Endodermal cell (in vitro differentiated cells): ENCODE results near the gene ZNF587. TPM values are rescaled to one million over a fixed set of nuclear protein-coding genes. Genes with fewer than 3 reads are reported as not detected.
A peak's percentile ranks its signal among the peaks of the same experiment; 100 is the strongest.
"Not testable (repeated sequence)": the region's sequence is repeated elsewhere in the genome, so short reads cannot be mapped to it uniquely, and the experiment has no call there.

ENCODE experiments used
- DNase-seq: peaks from one replicate; pipeline ENCODE4 v3.0.0-alpha.2; 2017
- H3K27ac ChIP-seq: 2 replicates; pipeline ENCODE4 v1.5.1; 2013; ENCODE audit warnings: mild to moderate bottlenecking, low read depth, low read length, moderate library complexity
- H3K27me3 ChIP-seq: 2 replicates; pipeline ENCODE4 v1.6.1; 2013; ENCODE audit warnings: mild to moderate bottlenecking, low read length, moderate library complexity; ENCODE audit not compliant: insufficient read depth, control insufficient read depth, poor library complexity, severe bottlenecking
- H3K36me3 ChIP-seq: 2 replicates; pipeline ENCODE4 v1.7.0; 2013; ENCODE audit warnings: mild to moderate bottlenecking, low read length, moderate library complexity; ENCODE audit not compliant: control insufficient read depth, insufficient read depth
- H3K4me1 ChIP-seq: one replicate; pipeline ENCODE4 v1.7.0; 2013; ENCODE audit warnings: low read length; ENCODE audit not compliant: control insufficient read depth, insufficient read depth
- H3K4me3 ChIP-seq: 2 replicates; pipeline ENCODE4 v1.5.1; 2013; ENCODE audit warnings: mild to moderate bottlenecking, low read length, moderate library complexity
- H3K9ac ChIP-seq: 2 replicates; pipeline ENCODE4 v1.6.1; 2013; ENCODE audit warnings: mild to moderate bottlenecking, low read length, moderate library complexity; ENCODE audit not compliant: poor library complexity, severe bottlenecking; ENCODE audit errors: extremely low read depth
- H3K9me3 ChIP-seq: 2 replicates; pipeline ENCODE4 v1.6.1; 2013; ENCODE audit warnings: mild to moderate bottlenecking, low read length, moderate library complexity; ENCODE audit not compliant: control insufficient read depth
- H3K27ac Mint-ChIP-seq: 2 replicates; pipeline ENCODE4 v1.8.0; 2020; ENCODE audit warnings: mixed read lengths
- H3K27me3 Mint-ChIP-seq: 2 replicates; pipeline ENCODE4 v1.8.0; 2021; ENCODE audit warnings: mild to moderate bottlenecking, mixed read lengths; ENCODE audit not compliant: insufficient read depth
- H3K36me3 Mint-ChIP-seq: 2 replicates; pipeline ENCODE4 v1.8.0; 2020; ENCODE audit warnings: low read depth, mixed read lengths
- H3K4me1 Mint-ChIP-seq: 2 replicates; pipeline ENCODE4 v1.8.0; 2020; ENCODE audit warnings: mixed read lengths
- H3K4me3 Mint-ChIP-seq: 2 replicates; pipeline ENCODE4 v1.8.0; 2020; ENCODE audit warnings: mild to moderate bottlenecking, moderate library complexity, mixed read lengths
- H3K9me3 Mint-ChIP-seq: 2 replicates; pipeline ENCODE4 v1.8.0; 2020; ENCODE audit warnings: mild to moderate bottlenecking, mixed read lengths
- WGBS, 2 experiments: methylation state at CpG; one replicate each; pipeline versions ENCODE4 v1.1.5 to v1.1.7; 2013; ENCODE audit warnings: missing lambda C conversion rate in 2 of 2, mixed read lengths in 1 of 2; ENCODE audit not compliant: insufficient coverage in 1 of 2, insufficient read length in 1 of 2; 5-methylcytosine and 5-hydroxymethylcytosine counted together
- long read RNA-seq, 4 experiments: library from polyadenylated mRNA in 2 of 4; library from RNA in 1 of 4; library from capped mRNA in 1 of 4; stranded (forward) in 3 of 4; unstranded in 1 of 4; transcript quantifications; one replicate each; pipeline ENCODE4 v2.0.0, GENCODE V29; 2020 to 2021; ENCODE audit warnings: inconsistent platforms in 1 of 4
- polyA plus RNA-seq, 2 experiments: library from polyadenylated mRNA; stranded (reverse); fragments of 50-300 nt; gene quantifications; one replicate each; pipeline ENCODE4 v1.2.3, GENCODE V29; 2013
- total RNA-seq, 2 donors: library from RNA; stranded (reverse); fragmentation: NEBNext Ultra II Directional in 1 of 2; extraction: Animal tissue kit (Norgen Biotek cat#: 25700) in 1 of 2; gene quantifications; 2 replicates in 1 of 2; 3 replicates in 1 of 2; pipeline ENCODE4 v1.2.1, GENCODE V29; 2021
- TF ChIP-seq, protein P1 (sequence below): fragments of 200-600 bp; sonication (generic); conservative IDR thresholded peaks from 2 replicates; pipeline ENCODE4 v1.5.0; 2021; ENCODE audit warnings: antibody characterized with exemption, mild to moderate bottlenecking

Gene ZNF587
- total RNA-seq = 10 to 100 TPM; 64.1 to 98.1 TPM
- 24.8 TPM for polyA plus RNA-seq (2013, experiment 1 of 2)
- polyA plus RNA-seq (2013, experiment 2 of 2) = 24.7 TPM
- long read RNA-seq, experiment 1, full-length matches to known transcripts = 1 of 3 reads
- long read RNA-seq, experiment 1, partial matches to known transcripts = 0 of 3 reads
- long read RNA-seq, experiment 1, other reads (novel, unspliced or antisense) = 2 of 3 reads
- long read RNA-seq, experiment 2, full-length matches to known transcripts = 3 of 9 reads
- long read RNA-seq, experiment 2, partial matches to known transcripts = 0 of 9 reads
- long read RNA-seq, experiment 2, other reads (novel, unspliced or antisense) = 6 of 9 reads
- long read RNA-seq, experiment 3, full-length matches to known transcripts = 7 of 16 reads
- long read RNA-seq, experiment 3, partial matches to known transcripts = 0 of 16 reads
- long read RNA-seq, experiment 3, other reads (novel, unspliced or antisense) = 9 of 16 reads
- long read RNA-seq, experiment 4 = 0 reads

DNA sequence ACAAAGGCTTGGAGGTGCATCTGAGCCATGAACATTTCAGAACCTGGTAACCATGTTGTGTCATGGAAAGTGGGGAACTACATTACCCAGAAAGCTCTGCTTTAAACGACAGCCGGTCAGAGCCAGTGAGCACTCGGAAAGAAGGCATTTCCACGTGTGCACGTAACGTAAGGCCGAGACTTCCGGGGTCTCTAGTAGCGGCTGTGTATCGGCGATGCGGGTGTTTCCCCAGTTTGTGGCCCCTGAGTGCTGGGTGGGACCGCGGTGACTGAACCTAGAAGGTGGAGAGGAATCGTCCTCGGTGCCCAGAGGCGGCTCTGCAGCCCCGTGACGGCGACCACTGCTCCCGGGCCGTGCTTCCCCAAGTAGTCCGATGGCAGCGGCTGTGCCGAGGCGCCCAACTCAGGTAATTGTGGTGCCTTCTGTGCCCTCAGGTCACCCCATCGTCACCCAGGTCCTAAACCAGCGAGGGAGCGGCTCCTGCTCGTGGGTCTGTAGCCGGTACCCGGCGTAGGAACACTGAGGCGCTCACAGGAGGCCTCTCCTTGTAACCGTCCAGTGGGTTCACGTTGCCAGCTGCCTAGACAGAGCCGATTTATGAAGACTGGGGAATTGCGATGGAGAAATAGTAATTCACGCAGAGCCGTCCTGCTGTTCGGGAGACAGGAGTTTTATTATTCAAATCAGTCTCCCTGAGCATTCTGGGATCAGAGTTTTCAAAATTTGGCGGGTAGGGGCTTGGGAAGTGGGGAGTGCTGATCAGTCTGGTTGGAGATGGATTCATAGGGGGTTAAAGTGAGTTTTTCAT lies at the start of gene ZNF587:
ZNF587 (plus strand) TSS at position 194 of the 808 bp plus-strand sequence; CDS start at position 374, 180 bp downstream.
- Mint-ChIP-seq H3K27ac (peak within 1 kb of the TSS; percentile 93), H3K4me3 (peak within 1 kb of the TSS; percentile 77), H3K36me3 (peaks cover 47% of the 10 kb centered on the region), H3K4me1 (peaks cover 21% of the 10 kb centered on the region)
- H3K27me3 Mint-ChIP-seq, H3K9me3 ChIP-seq, H3K4me1 ChIP-seq, H3K9me3 Mint-ChIP-seq, H3K27me3 ChIP-seq: not testable (repeated sequence)
- Histone ChIP-seq H3K27ac (peak within 1 kb of the TSS; percentile 54), H3K9ac (peak within 1 kb of the TSS; percentile 94), H3K36me3 (peaks cover 45% of the 10 kb centered on the region), H3K4me3 (peak within 1 kb of the TSS; percentile 97)
- DNase-seq = peak; percentile 87
- 1 to 6% methylated on average over 12 to 41 of the region's 42 CpGs for WGBS, 2 experiments

DNA sequence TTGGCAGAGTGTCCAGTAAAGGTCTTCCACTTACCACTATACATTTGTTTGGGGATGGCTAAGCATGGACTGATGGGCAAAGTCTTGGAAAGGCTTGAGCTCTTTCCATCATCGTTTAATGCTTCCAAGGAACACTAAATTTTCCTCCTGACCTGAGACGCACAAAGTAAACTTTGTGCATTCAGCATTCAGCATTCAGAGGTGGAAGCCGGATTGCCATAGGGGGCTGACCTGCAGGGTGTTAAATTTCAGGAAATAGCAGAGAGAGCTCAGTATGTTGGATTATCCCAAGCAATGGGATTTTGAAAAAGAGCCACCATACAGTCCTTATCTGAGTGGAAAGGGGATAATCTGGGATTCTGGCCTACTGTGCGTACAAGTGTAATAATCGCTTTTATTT lies 49.0 kb upstream of the ZNF587 start:
- Mint-ChIP-seq H3K9me3 (no peaks in the 10 kb centered on the region), H3K36me3 (peaks cover 8% of the 10 kb centered on the region), H3K4me3 (no peak overlapping the region), H3K27ac (peak overlapping the region; percentile 36), H3K27me3 (no peaks in the 10 kb centered on the region), H3K4me1 (peaks cover 47% of the 10 kb centered on the region)
- DNase-seq = no peak
- H3K27me3 ChIP-seq = no peaks in the 10 kb centered on the region
- H3K9me3 ChIP-seq = peaks cover 2% of the 10 kb centered on the region
- peaks cover 8% of the 10 kb centered on the region for H3K4me1 ChIP-seq
- H3K9ac ChIP-seq = no peak overlapping the region
- TF ChIP-seq, protein P1, sequence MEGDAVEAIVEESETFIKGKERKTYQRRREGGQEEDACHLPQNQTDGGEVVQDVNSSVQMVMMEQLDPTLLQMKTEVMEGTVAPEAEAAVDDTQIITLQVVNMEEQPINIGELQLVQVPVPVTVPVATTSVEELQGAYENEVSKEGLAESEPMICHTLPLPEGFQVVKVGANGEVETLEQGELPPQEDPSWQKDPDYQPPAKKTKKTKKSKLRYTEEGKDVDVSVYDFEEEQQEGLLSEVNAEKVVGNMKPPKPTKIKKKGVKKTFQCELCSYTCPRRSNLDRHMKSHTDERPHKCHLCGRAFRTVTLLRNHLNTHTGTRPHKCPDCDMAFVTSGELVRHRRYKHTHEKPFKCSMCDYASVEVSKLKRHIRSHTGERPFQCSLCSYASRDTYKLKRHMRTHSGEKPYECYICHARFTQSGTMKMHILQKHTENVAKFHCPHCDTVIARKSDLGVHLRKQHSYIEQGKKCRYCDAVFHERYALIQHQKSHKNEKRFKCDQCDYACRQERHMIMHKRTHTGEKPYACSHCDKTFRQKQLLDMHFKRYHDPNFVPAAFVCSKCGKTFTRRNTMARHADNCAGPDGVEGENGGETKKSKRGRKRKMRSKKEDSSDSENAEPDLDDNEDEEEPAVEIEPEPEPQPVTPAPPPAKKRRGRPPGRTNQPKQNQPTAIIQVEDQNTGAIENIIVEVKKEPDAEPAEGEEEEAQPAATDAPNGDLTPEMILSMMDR = no peak
- WGBS, 2 experiments = 71 to 86% methylated on average over 5 of the region's 5 CpGs
- peaks cover 16% of the 10 kb centered on the region for H3K36me3 ChIP-seq
- H3K4me3 ChIP-seq = no peak overlapping the region
- no peak overlapping the region for H3K27ac ChIP-seq

DNA sequence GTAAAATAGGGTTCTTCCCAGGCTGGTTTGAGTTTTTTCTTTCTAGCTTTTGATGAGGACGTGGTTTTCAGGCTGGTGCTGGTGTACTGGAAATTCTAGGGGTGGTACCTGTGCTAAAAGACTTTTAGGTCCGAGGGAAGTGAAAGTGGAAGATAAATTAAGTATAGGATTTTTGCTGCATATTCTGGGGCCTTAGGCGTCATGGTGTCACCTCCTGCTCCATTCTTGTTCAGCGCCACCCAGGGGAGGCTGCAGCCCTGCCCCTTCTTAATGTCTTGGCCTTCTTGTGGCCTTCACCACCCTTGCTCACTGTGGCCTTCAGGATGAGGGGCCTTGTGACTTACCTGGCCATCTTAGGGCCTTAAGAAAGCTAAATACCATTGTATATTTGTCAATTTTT lies 47.4 kb upstream of the ZNF587 start:
- Histone ChIP-seq H3K36me3 (peaks cover 22% of the 10 kb centered on the region), H3K9me3 (peaks cover 4% of the 10 kb centered on the region), H3K4me3 (no peak overlapping the region), H3K27ac (no peak overlapping the region), H3K4me1 (peaks cover 8% of the 10 kb centered on the region), H3K9ac (no peak overlapping the region), H3K27me3 (no peaks in the 10 kb centered on the region)
- peaks cover 47% of the 10 kb centered on the region for H3K4me1 Mint-ChIP-seq
- 72 to 87% methylated on average over 2 to 4 of the region's 4 CpGs for WGBS, 2 experiments
- TF ChIP-seq, protein P1 = peak; percentile 40
- no peaks in the 10 kb centered on the region for H3K9me3 Mint-ChIP-seq
- H3K4me3 Mint-ChIP-seq = no peak overlapping the region
- H3K27me3 Mint-ChIP-seq = no peaks in the 10 kb centered on the region
- DNase-seq = peak; percentile 77
- peak overlapping the region; percentile 83 for H3K27ac Mint-ChIP-seq
- peaks cover 21% of the 10 kb centered on the region for H3K36me3 Mint-ChIP-seq
